ENCODE data around the gene NTM.

Gene NTM

DNA sequence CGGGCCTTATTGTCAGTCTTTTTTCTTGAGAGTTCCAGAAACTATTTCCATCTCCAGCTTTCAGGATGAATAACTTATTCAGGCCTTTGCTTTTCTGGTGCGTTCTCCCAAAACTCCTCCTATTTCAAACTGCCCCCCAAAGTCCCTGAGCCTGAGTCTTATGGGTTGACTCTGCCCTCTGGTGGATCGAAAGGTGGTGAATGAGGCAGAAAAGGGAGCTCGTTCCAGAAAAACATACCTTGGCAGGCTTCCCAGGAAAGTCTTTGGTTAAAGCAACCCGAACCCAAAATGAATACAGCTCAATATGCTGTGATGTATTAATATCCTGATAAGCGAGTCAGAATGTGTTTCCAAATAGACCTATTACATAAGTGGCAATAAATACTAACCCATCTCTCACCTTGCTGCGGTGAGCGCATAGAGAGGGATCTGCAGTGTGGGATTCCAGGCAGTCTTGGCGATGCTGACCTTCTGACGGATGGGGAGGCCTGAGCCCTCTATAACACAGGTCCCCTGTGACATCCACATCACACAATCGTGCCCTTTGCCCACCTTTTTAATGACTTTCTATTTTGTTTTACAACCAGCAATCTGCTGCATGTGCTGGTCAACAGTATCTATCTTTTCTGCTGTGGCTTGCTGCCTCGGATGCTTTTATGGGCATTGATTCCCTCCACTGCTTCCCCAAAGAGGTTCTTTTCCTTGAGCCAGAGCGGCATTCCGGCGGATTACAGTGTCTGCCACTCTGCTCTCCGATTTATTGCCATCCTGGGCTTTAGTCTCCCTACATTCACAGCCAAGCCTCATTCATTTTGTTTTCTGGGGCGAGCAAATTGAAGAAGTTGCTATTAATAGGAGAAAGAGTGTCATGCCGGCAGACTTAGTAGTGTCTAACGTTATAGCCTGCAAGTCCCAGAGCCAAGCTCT is 756.8 kb downstream of the NTM start:
- DNase-seq (ENCODE audit: low read depth): peak; percentile 98
- no peaks in the 10 kb centered on the region for H3K27me3 ChIP-seq (replicated peaks; ENCODE audit: control insufficient read depth, insufficient read depth, low read length)
- H3K4me1 ChIP-seq (ENCODE audit: control insufficient read depth, insufficient read depth, low read length): peaks cover 15% of the 10 kb centered on the region
- no peaks in the 10 kb centered on the region for H3K9me3 ChIP-seq (ENCODE audit: control insufficient read depth, low read length)
- peak overlapping the region; percentile 84 for H3K4me3 ChIP-seq (ENCODE audit: low read length)
- peak overlapping the region; percentile 85 for H3K9ac ChIP-seq (ENCODE audit: low read length)
- H3K36me3 ChIP-seq (ENCODE audit: control insufficient read depth, insufficient read depth, low read length, severe bottlenecking): no peaks in the 10 kb centered on the region

DNA sequence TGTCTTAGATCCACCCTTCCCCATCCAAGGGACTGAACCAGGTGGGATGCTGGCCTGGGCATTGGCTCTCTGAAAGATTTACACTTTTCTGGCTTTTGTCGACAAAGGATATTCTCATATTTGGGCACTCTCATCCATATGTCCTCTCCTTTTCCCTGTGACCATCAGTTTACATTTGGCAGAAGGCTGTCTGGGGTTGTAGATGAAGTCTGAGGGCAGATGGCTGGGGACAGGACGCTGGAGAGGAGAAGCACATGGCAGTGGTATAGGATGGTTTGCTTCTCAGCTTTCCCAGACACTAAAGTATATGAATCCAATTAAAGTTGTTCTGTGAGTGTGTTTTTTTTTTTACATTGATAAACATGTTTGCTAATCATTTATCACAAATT is 757.5 kb downstream of the NTM start:
- Histone ChIP-seq H3K36me3 (ENCODE audit: control insufficient read depth, insufficient read depth, low read length, severe bottlenecking) (no peaks in the 10 kb centered on the region), H3K9me3 (ENCODE audit: control insufficient read depth, low read length) (no peaks in the 10 kb centered on the region), H3K4me1 (ENCODE audit: control insufficient read depth, insufficient read depth, low read length) (peaks cover 15% of the 10 kb centered on the region), H3K9ac (ENCODE audit: low read length) (no peak overlapping the region), H3K27me3 (replicated peaks; ENCODE audit: control insufficient read depth, insufficient read depth, low read length) (no peaks in the 10 kb centered on the region), H3K4me3 (ENCODE audit: low read length) (no peak overlapping the region)
- DNase-seq (ENCODE audit: low read depth): no peak

DNA sequence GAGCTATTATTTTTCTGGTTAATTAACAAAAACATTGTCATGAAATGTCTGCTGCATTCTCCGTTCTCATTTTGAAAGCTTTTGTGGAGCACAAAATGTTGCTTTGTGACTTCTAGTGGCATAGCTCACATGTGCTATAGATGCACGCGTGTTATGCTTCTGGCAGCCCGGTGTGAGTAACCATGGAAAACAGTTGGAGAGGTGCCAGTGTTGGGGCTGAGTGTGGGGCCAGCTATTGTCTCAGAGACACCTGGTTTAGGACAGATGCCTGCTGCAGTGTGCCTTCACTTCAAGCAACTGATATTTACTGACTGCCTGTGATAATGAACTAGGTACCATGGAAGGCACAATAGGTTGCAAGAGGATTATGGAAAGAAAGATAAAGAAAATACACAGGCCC is 760.6 kb downstream of the NTM start:
- H3K27me3 ChIP-seq (replicated peaks; ENCODE audit: control insufficient read depth, insufficient read depth, low read length): no peaks in the 10 kb centered on the region
- no peak overlapping the region for H3K4me3 ChIP-seq (ENCODE audit: low read length)
- no peaks in the 10 kb centered on the region for H3K36me3 ChIP-seq (ENCODE audit: control insufficient read depth, insufficient read depth, low read length, severe bottlenecking)
- no peak overlapping the region for H3K9ac ChIP-seq (ENCODE audit: low read length)
- H3K9me3 ChIP-seq (ENCODE audit: control insufficient read depth, low read length): no peaks in the 10 kb centered on the region
- no peak for DNase-seq (ENCODE audit: low read depth)
- peaks cover 12% of the 10 kb centered on the region for H3K4me1 ChIP-seq (ENCODE audit: control insufficient read depth, insufficient read depth, low read length)

DNA sequence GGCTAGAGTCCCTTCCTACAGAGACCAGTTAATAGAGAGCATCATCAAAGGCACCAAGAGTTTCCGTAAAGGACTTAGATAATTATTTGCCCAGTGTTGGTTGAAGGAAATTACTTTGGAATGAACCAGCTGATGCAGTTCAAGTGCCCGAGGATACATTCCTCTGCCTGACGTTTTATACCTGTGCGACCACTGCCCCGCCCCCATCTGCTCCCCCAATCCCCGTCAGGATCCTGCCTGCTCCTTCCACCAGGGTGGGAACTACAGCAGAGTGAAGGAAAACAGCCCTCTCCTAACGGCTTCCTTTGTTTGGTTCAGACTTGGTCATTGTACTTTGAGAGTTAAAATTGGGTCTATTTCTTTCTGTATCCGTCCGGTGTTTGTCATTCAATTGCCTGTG is 761.5 kb downstream of the NTM start:
- Histone ChIP-seq H3K27me3 (replicated peaks; ENCODE audit: control insufficient read depth, insufficient read depth, low read length) (no peaks in the 10 kb centered on the region), H3K9ac (ENCODE audit: low read length) (no peak overlapping the region), H3K36me3 (ENCODE audit: control insufficient read depth, insufficient read depth, low read length, severe bottlenecking) (no peaks in the 10 kb centered on the region), H3K4me3 (ENCODE audit: low read length) (no peak overlapping the region), H3K4me1 (ENCODE audit: control insufficient read depth, insufficient read depth, low read length) (peaks cover 4% of the 10 kb centered on the region), H3K9me3 (ENCODE audit: control insufficient read depth, low read length) (no peaks in the 10 kb centered on the region)
- DNase-seq (ENCODE audit: low read depth): no peak

DNA sequence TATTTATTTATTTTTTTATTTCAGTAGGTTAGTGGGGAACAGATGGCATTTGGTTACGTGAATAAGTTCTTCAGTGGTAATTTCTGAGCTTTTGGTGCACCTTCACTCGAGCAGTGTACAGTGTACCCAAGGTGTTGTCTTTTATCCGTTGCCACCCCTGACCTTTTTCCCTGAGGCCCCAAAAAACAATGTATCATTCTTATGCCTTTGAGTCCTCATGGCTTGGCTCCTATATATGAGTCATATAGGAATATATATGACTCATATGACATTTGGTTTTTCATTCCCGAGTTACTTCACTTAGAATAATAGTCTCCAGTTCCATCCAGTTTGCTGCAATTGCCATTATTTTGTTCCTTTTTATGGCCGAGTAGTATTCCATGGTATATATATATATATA is 763.9 kb downstream of the NTM start:
- DNase-seq (ENCODE audit: low read depth): peak; percentile 20
- Histone ChIP-seq H3K4me1 (ENCODE audit: control insufficient read depth, insufficient read depth, low read length) (no peaks in the 10 kb centered on the region), H3K27me3 (replicated peaks; ENCODE audit: control insufficient read depth, insufficient read depth, low read length) (no peaks in the 10 kb centered on the region), H3K4me3 (ENCODE audit: low read length) (no peak overlapping the region), H3K9ac (ENCODE audit: low read length) (no peak overlapping the region), H3K9me3 (ENCODE audit: control insufficient read depth, low read length) (no peaks in the 10 kb centered on the region), H3K36me3 (ENCODE audit: control insufficient read depth, insufficient read depth, low read length, severe bottlenecking) (no peaks in the 10 kb centered on the region)

DNA sequence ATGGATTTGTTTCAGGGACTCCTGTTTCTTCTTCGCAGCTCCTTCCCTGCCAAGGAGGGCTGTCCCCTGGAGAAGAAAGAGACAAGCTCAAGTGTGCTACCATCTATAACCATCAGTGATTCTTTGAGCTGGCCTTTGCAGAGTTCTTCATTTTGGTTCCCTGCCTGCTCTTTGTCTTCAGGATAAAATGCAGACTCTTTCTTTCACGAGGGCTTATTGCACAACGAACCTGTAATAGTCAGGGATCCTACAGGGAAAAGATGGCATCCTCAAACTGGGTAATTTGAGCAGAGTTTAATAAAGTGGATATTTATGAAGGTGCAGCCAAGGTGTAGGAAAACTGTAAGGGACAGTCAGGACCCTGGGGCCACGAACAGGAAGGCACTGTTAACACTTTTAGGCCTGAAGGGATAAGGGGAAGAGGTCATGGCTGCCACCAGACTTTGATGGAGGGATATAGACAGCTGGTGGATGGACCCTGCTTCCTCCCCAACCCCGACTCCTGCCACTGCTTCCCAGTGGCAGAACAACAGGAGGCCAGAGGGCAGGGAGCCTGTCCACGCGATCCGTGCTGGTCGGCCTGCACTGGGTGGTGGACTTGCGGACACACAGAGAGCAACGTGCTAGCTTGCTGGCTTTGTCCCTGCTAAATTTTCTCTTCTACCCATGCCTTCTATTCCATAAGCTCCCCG is 767.0 kb downstream of the NTM start:
- no peaks in the 10 kb centered on the region for H3K9me3 ChIP-seq (ENCODE audit: control insufficient read depth, low read length)
- H3K9ac ChIP-seq (ENCODE audit: low read length): no peak overlapping the region
- H3K4me1 ChIP-seq (ENCODE audit: control insufficient read depth, insufficient read depth, low read length): no peaks in the 10 kb centered on the region
- H3K4me3 ChIP-seq (ENCODE audit: low read length): no peak overlapping the region
- DNase-seq (ENCODE audit: low read depth): no peak
- H3K27me3 ChIP-seq (replicated peaks; ENCODE audit: control insufficient read depth, insufficient read depth, low read length): no peaks in the 10 kb centered on the region
- H3K36me3 ChIP-seq (ENCODE audit: control insufficient read depth, insufficient read depth, low read length, severe bottlenecking): no peaks in the 10 kb centered on the region

DNA sequence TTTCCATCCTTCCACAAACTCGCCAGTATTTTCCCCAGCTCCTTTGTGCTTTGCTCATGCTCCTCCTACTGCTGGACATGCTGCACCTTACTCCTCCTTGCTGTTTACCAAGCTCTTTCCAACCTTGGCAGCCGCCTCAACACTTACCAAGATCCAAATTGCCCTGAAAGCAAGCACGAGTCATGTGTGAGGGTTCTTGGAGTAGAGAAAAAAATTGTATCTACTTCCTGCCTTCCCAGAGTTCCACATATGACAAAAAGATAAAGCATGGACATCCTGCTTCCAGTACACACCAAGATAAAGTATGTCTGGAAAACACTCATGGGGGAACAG is 767.5 kb downstream of the NTM start:
- no peak overlapping the region for H3K9ac ChIP-seq (ENCODE audit: low read length)
- no peaks in the 10 kb centered on the region for H3K36me3 ChIP-seq (ENCODE audit: control insufficient read depth, insufficient read depth, low read length, severe bottlenecking)
- H3K27me3 ChIP-seq (replicated peaks; ENCODE audit: control insufficient read depth, insufficient read depth, low read length): no peaks in the 10 kb centered on the region
- no peak overlapping the region for H3K4me3 ChIP-seq (ENCODE audit: low read length)
- no peaks in the 10 kb centered on the region for H3K9me3 ChIP-seq (ENCODE audit: control insufficient read depth, low read length)
- DNase-seq (ENCODE audit: low read depth): no peak
- H3K4me1 ChIP-seq (ENCODE audit: control insufficient read depth, insufficient read depth, low read length): no peaks in the 10 kb centered on the region

DNA sequence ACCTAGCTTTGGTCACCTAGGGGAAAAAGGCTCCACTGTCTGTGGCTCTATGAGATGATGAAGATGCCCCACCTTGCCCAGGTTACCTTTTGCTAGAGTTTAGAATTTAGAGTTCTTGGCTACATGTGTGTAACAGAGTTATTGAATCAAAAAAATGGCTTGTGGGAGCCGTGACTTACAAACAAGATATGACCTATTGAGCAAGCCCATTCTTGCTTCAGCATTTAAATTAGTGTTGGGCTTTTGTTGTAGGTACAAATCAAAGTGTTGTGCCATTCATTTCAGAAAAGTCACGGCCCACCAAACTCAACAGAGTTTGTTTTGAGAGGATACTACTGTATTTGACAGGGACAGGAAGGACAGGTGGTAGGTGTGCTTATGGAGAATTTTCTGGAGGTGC is 768.8 kb downstream of the NTM start:
- DNase-seq (ENCODE audit: low read depth): no peak
- Histone ChIP-seq H3K27me3 (replicated peaks; ENCODE audit: control insufficient read depth, insufficient read depth, low read length) (no peaks in the 10 kb centered on the region), H3K9ac (ENCODE audit: low read length) (no peak overlapping the region), H3K4me3 (ENCODE audit: low read length) (no peak overlapping the region), H3K36me3 (ENCODE audit: control insufficient read depth, insufficient read depth, low read length, severe bottlenecking) (no peaks in the 10 kb centered on the region), H3K9me3 (ENCODE audit: control insufficient read depth, low read length) (no peaks in the 10 kb centered on the region), H3K4me1 (ENCODE audit: control insufficient read depth, insufficient read depth, low read length) (no peaks in the 10 kb centered on the region)

DNA sequence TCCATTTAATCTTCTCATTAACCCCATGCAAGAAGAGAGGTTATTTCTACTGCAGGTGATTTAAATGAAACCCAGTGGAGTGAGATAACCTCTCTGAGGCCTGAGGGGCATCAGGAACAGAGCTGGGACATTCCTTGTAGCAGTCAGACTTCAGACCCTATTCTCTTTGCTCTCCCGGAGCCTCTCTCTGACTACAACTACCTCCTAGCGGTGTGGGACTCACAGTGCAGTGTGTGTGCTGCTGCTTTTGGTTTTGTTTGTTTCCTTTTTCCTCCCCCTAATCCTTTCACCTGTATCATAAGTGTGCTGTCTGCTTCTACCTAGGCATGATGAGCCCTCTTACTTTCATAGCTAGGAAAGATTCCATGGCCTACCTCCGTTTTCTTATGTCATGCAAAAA is 769.6 kb downstream of the NTM start:
- Histone ChIP-seq H3K4me3 (ENCODE audit: low read length) (no peak overlapping the region), H3K9ac (ENCODE audit: low read length) (no peak overlapping the region), H3K4me1 (ENCODE audit: control insufficient read depth, insufficient read depth, low read length) (no peaks in the 10 kb centered on the region), H3K27me3 (replicated peaks; ENCODE audit: control insufficient read depth, insufficient read depth, low read length) (no peaks in the 10 kb centered on the region), H3K36me3 (ENCODE audit: control insufficient read depth, insufficient read depth, low read length, severe bottlenecking) (no peaks in the 10 kb centered on the region), H3K9me3 (ENCODE audit: control insufficient read depth, low read length) (no peaks in the 10 kb centered on the region)
- no peak for DNase-seq (ENCODE audit: low read depth)

DNA sequence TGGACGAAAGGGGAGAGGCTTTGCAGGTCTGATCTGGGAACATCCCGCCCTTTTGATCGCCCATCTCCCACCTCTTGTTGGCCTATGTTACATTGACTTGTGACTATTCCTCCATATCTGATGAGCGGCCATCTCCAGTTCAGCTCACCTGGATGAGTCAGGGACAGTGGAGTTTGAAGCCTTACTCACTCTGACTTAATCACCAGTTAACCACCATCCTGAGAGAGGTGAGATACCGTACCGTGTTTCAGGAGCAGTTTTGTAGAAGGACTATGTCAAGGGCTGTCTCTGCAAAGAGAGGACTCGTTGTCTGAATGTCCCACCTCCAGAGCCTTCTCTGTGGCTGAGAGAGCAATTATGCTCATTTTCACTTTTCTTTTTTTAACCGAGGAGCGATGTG is 771.7 kb downstream of the NTM start:
- no peaks in the 10 kb centered on the region for H3K27me3 ChIP-seq (replicated peaks; ENCODE audit: control insufficient read depth, insufficient read depth, low read length)
- no peaks in the 10 kb centered on the region for H3K9me3 ChIP-seq (ENCODE audit: control insufficient read depth, low read length)
- no peak overlapping the region for H3K4me3 ChIP-seq (ENCODE audit: low read length)
- DNase-seq (ENCODE audit: low read depth): no peak
- no peaks in the 10 kb centered on the region for H3K4me1 ChIP-seq (ENCODE audit: control insufficient read depth, insufficient read depth, low read length)
- no peak overlapping the region for H3K9ac ChIP-seq (ENCODE audit: low read length)
- no peaks in the 10 kb centered on the region for H3K36me3 ChIP-seq (ENCODE audit: control insufficient read depth, insufficient read depth, low read length, severe bottlenecking)

DNA sequence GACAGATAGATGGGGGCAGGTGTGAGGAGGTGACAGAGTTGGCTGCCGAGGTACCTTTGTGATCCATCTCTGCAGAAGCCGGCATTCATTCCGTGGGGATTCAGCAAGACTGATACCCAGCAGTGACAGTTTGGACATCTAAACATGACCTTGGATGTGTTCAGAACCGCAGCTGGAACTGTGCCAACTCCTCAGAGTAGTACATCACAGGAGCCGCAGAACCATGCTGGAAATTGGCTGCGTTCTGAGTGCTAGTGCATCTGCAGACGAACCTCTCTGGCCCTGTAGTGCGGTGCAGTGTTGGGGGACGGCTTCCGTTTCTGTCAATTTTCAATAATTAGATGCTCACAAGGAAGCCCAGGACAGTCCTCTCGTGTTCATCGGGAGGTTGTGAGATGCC is 772.1 kb downstream of the NTM start:
- no peak overlapping the region for H3K9ac ChIP-seq (ENCODE audit: low read length)
- H3K4me1 ChIP-seq (ENCODE audit: control insufficient read depth, insufficient read depth, low read length): no peaks in the 10 kb centered on the region
- H3K9me3 ChIP-seq (ENCODE audit: control insufficient read depth, low read length): no peaks in the 10 kb centered on the region
- H3K27me3 ChIP-seq (replicated peaks; ENCODE audit: control insufficient read depth, insufficient read depth, low read length): no peaks in the 10 kb centered on the region
- DNase-seq (ENCODE audit: low read depth): no peak
- no peak overlapping the region for H3K4me3 ChIP-seq (ENCODE audit: low read length)
- no peaks in the 10 kb centered on the region for H3K36me3 ChIP-seq (ENCODE audit: control insufficient read depth, insufficient read depth, low read length, severe bottlenecking)

All from adipocyte (in vitro differentiated cells).